ENCODE measurements around the gene UCHL1.

Gene UCHL1

DNA sequence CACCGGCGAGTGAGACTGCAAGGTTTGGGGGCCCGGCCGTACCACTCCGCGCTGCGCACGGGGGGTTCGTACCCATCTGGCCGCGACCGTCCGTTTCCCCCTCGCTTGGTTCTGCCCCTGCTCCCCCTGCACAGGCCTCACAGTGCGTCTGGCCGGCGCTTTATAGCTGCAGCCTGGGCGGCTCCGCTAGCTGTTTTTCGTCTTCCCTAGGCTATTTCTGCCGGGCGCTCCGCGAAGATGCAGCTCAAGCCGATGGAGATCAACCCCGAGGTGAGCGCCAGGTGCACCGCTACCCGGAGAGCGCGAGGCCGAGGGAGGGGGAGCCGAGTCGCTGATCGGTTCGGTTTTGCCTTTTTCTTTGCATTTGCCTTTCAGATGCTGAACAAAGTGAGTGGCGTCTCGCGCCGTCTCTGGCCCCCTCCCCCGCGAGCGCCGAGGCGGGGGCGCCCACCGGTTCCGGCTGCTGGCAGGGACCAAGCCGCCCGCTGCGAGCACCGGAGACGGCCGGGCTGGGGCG, at the start of gene UCHL1:
UCHL1 (plus strand) TSS at position 189 of the 517 bp plus-strand sequence; CDS start at position 238, 49 bp downstream.
- TF ChIP-seq, protein P1, sequence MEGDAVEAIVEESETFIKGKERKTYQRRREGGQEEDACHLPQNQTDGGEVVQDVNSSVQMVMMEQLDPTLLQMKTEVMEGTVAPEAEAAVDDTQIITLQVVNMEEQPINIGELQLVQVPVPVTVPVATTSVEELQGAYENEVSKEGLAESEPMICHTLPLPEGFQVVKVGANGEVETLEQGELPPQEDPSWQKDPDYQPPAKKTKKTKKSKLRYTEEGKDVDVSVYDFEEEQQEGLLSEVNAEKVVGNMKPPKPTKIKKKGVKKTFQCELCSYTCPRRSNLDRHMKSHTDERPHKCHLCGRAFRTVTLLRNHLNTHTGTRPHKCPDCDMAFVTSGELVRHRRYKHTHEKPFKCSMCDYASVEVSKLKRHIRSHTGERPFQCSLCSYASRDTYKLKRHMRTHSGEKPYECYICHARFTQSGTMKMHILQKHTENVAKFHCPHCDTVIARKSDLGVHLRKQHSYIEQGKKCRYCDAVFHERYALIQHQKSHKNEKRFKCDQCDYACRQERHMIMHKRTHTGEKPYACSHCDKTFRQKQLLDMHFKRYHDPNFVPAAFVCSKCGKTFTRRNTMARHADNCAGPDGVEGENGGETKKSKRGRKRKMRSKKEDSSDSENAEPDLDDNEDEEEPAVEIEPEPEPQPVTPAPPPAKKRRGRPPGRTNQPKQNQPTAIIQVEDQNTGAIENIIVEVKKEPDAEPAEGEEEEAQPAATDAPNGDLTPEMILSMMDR (IDR thresholded peaks at IDR 0.05; ENCODE audit: low read depth, low read length): no peak
- peak within 1 kb of the TSS; percentile 81 for H3K4me3 ChIP-seq (ENCODE audit: low read depth, low read length)
- in situ Hi-C loops (cut with HindIII; ENCODE audit: low sequenced_read_pairs): no loop called here
- DNase-seq (ENCODE audit: low read depth, low spot score): peak; percentile 94

DNA sequence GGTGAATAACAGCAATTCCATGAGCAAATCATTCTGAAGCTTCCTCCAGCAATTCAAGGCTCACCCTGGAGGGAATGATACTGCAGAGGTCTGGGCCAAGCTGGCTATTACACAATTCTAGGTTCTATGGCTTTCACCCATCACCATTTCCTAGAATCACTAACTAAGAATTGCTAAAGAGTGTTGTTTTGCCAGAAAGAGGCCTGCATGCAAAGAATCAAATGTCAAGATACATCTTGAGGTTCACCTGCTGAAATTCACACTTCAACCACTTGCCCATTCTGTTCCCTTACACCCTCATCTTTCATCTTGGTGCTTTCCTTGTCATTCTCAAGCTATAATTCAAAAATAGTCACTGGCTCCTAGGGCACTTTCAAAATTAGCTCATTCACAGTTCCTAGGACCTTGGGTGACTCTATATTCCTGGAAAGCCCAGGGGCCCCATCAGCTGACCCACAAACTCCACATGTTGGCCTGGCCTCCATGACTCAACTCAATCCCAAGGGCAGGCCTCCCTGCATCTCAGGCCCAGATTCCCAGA, 49.4 kb upstream of the UCHL1 start:
- in situ Hi-C loops (cut with HindIII; ENCODE audit: low sequenced_read_pairs): no loop called here
- no peak overlapping the region for H3K4me3 ChIP-seq (ENCODE audit: low read depth, low read length)
- TF ChIP-seq, protein P1 (IDR thresholded peaks at IDR 0.05; ENCODE audit: low read depth, low read length): no peak
- no peak for DNase-seq (ENCODE audit: low read depth, low spot score)

DNA sequence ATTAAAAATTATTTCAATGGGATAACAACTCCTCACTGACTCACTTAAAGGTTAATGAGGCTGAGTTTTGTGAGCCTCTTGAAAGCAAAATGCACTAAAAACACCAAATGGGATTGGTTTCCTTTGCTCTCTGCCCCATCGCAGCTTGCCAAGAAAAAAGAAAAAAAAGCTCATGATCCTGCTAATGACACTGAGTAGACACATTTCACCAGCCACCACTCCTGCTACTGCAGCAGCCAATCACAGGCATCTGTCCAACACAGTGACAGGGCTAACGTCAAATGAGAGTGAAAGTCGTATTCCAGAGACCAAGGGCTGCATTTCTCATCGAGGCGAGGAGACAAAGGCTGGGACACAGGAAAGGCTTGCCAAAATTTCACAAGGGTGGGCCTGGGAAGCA, 47.5 kb upstream of the UCHL1 start:
- DNase-seq (ENCODE audit: low read depth, low spot score): no peak
- TF ChIP-seq, protein P1 (IDR thresholded peaks at IDR 0.05; ENCODE audit: low read depth, low read length): no peak
- in situ Hi-C loops (cut with HindIII; ENCODE audit: low sequenced_read_pairs): no loop called here

DNA sequence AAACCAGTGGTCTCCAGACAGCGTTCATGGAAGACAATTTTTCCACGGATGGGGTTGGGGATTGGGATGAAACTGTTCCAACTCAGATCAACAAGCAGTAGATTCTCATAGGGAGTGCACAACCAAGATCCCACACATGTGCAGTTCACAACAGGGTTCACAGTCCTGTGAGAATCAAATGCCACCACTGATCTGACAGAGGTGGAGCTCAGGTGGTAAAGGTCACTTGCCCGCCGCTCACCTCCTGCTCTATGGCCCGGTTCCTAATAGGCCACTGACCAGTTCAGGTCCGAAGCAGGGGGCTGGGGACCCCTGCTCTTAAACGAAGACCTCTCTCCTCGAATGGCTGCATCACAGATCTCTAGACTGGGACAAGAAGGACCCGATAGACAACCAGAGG, 46.8 kb upstream of the UCHL1 start:
- TF ChIP-seq, protein P1 (IDR thresholded peaks at IDR 0.05; ENCODE audit: low read depth, low read length): no peak
- DNase-seq (ENCODE audit: low read depth, low spot score): no peak
- in situ Hi-C loops (cut with HindIII; ENCODE audit: low sequenced_read_pairs): no loop called here
- H3K4me3 ChIP-seq (ENCODE audit: low read depth, low read length): no peak overlapping the region

More for the DNA sequence above, 47.5 kb upstream of the UCHL1 start:
- H3K4me3 ChIP-seq (ENCODE audit: low read depth, low read length): no peak overlapping the region

DNA sequence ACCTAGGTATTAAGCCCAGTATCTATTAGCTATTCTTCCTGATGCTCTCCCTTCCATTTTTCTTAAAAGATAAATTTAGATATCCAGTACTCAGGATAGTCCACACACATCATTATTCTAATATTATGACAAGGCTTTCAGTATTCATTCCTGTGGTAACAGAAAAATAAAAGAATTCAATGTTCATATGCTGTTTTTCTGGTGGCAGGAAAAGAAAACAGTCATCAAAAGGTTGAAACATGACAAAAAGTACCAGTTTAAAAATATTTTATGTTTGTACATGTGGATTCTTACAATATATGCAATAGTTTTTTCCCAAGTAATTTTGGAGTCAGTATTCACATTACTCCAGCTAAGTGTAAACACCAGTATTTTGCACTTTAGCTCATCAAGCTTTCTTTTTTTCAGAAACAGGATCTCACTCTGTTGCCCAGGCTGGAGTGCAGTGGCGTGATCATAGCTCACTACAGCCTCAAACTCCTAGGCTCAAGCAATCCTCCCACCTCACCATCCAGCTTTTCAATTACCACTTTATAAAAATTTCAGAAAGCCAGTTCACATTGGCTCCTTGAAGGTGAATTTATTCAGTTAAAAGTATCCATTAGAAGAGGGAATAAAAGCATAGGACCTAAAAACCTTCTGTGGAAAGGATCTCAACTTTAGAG, 44.6 kb upstream of the UCHL1 start:
- TF ChIP-seq, protein P1 (IDR thresholded peaks at IDR 0.05; ENCODE audit: low read depth, low read length): no peak
- no peak for DNase-seq (ENCODE audit: low read depth, low spot score)
- peak overlapping the region; percentile 89 for H3K4me3 ChIP-seq (ENCODE audit: low read depth, low read length)
- in situ Hi-C loops (cut with HindIII; ENCODE audit: low sequenced_read_pairs): no loop called here

DNA sequence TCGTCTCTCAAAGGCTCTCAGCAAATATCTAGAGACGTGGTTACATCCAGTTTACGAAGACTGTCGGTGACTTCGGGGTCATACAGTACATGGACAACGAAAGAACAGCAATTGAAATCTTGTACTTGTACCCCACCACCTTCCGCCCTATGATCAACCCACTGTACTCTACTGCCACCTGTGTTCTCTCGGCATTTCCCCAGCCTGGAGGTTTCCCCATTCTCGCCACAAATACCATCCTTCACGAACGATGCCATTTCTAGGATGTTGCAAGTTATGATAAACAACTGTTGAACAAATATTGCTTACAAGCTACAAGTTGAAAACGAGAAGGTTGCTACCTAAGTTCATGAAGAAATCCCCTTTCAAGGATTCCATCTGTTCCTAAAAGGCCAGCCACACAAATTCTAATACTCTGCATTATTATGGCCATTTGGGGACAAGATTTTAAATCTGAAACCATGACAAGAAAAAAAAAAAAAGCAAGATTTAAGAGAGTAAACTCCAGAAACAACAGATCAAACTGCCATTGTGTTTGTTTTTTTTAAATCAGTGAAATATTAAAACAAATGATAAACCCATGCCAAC, 44.0 kb upstream of the UCHL1 start:
- TF ChIP-seq, protein P1 (IDR thresholded peaks at IDR 0.05; ENCODE audit: low read depth, low read length): peak; percentile 75
- peak; percentile 69 for DNase-seq (ENCODE audit: low read depth, low spot score)
- in situ Hi-C loops (cut with HindIII; ENCODE audit: low sequenced_read_pairs): no loop called here
- peak overlapping the region; percentile 89 for H3K4me3 ChIP-seq (ENCODE audit: low read depth, low read length)

All from astrocyte of the spinal cord (primary cell).